Measurements from ENCODE around the gene TUBGCP5. TPM values are rescaled to one million over a fixed set of nuclear protein-coding genes. Genes with fewer than 3 reads are reported as not detected.
"Not testable (repeated sequence)": the region's sequence is repeated elsewhere in the genome, so short reads cannot be mapped to it uniquely, and the experiment has no call there.

Gene TUBGCP5
- total RNA-seq (10 to 100 TPM; 15.5 to 27.5 (median 19.5) TPM), polyA plus RNA-seq (1 to 10 TPM; 4.6 to 7.0 (median 6.9) TPM)
- long read RNA-seq, donor 1 = 0 reads
- long read RNA-seq, donor 2 = 0 reads

GRCh38 chr15:23039143-23039916 lies at the start of gene TUBGCP5:
Gene TUBGCP5, minus strand, starts transcription at chr15:23039569. Its CDS starts 26 bp downstream, at chr15:23039543.
- Histone ChIP-seq H3K27ac (peak within 1 kb of the TSS in 7 of 8 donors; percentile 45 to 87 (median 85)), H3K9me3 (no peaks in the 10 kb centered on the region), H3K36me3 (peaks cover 0 to 23% (median 5%) of the 10 kb centered on the region in 6 donors), H3K4me1 (peaks cover 0 to 38% (median 21%) of the 10 kb centered on the region in 6 donors), H3K27me3 (replicated peaks in 1 of 7) (no peaks in the 10 kb centered on the region), H3K4me3 (peak within 1 kb of the TSS; percentile 85 to 99 (median 96))
- intact Hi-C loops (cut with DNase I; ENCODE audit: low total_unique reads) = loop anchor here (5.0 to 10.0 kb wide), 2 partner anchors 55 to 202 kb away; partner anchors contain the start of genes CYFIP1 and NIPA2
- peak; percentile 98 for DNase-seq
- WGBS, 5 donors = 0 to 1% (median 1%) methylated on average over 30 to 92 of the region's 92 CpGs
- peak; percentile 51 to 88 (median 75) for TF ChIP-seq CTCF (IDR thresholded peaks at IDR 0.05 in 8 of 11, conservative IDR thresholded peaks at IDR 0.05 in 3 of 11)
- peak in 1 of 3 donors; percentile 73 for TF ChIP-seq POLR2A (IDR thresholded peaks at IDR 0.05)
- TF ChIP-seq POLR2AphosphoS5 (IDR thresholded peaks at IDR 0.05) = peak; percentile 95 to 97 (median 96)

GRCh38 chr15:23083115-23083514 lies 43.7 kb upstream of the TUBGCP5 start:
- Histone ChIP-seq H3K36me3 (no peaks in the 10 kb centered on the region), H3K4me3 (no peak overlapping the region), H3K27me3 (replicated peaks in 1 of 7) (no peaks in the 10 kb centered on the region), H3K9me3 (no peaks in the 10 kb centered on the region), H3K27ac (no peak overlapping the region), H3K4me1 (no peaks in the 10 kb centered on the region)
- TF ChIP-seq POLR2AphosphoS5 (IDR thresholded peaks at IDR 0.05) (no peak), CTCF (IDR thresholded peaks at IDR 0.05 in 8 of 11, conservative IDR thresholded peaks at IDR 0.05 in 3 of 11) (no peak), POLR2A (IDR thresholded peaks at IDR 0.05) (no peak)
- WGBS, 5 donors = 62 to 86% (median 84%) methylated on average over 1 of the region's 1 CpG
- intact Hi-C loops (cut with DNase I; ENCODE audit: low total_unique reads) = no loop called here
- DNase-seq = no peak

GRCh38 chr15:23081996-23082737 lies 42.8 kb upstream of the TUBGCP5 start:
- H3K4me3 ChIP-seq; DNase-seq; H3K27me3 ChIP-seq (replicated peaks in 1 of 7); intact Hi-C loops (cut with DNase I; ENCODE audit: low total_unique reads); H3K9me3 ChIP-seq; H3K36me3 ChIP-seq; H3K4me1 ChIP-seq; H3K27ac ChIP-seq: not testable (repeated sequence)
- WGBS, 5 donors = 72 to 85% (median 76%) methylated on average over 8 of the region's 8 CpGs

GRCh38 chr15:23081271-23081670 lies 41.9 kb upstream of the TUBGCP5 start:
- Histone ChIP-seq H3K27ac (no peak overlapping the region), H3K9me3 (no peaks in the 10 kb centered on the region), H3K4me1 (no peaks in the 10 kb centered on the region), H3K27me3 (replicated peaks in 1 of 7) (no peaks in the 10 kb centered on the region), H3K4me3 (no peak overlapping the region), H3K36me3 (no peaks in the 10 kb centered on the region)
- intact Hi-C loops (cut with DNase I; ENCODE audit: low total_unique reads) = no loop called here
- 66 to 75% (median 72%) methylated on average over 3 of the region's 3 CpGs for WGBS, 5 donors
- TF ChIP-seq POLR2A (IDR thresholded peaks at IDR 0.05) (no peak), POLR2AphosphoS5 (IDR thresholded peaks at IDR 0.05) (no peak)
- no peak for DNase-seq

GRCh38 chr15:23079766-23080165 lies 40.4 kb upstream of the TUBGCP5 start:
- TF ChIP-seq POLR2AphosphoS5 (IDR thresholded peaks at IDR 0.05) (no peak), POLR2A (IDR thresholded peaks at IDR 0.05) (no peak), CTCF (IDR thresholded peaks at IDR 0.05 in 8 of 11, conservative IDR thresholded peaks at IDR 0.05 in 3 of 11) (no peak)

More at GRCh38 chr15:23079766-23080165, 40.4 kb upstream of the TUBGCP5 start:
- H3K4me1 ChIP-seq = no peaks in the 10 kb centered on the region
- intact Hi-C loops (cut with DNase I; ENCODE audit: low total_unique reads) = no loop called here
- DNase-seq = no peak
- no peaks in the 10 kb centered on the region for H3K9me3 ChIP-seq
- 67 to 81% (median 69%) methylated on average over 7 of the region's 7 CpGs for WGBS, 5 donors
- no peaks in the 10 kb centered on the region for H3K27me3 ChIP-seq (replicated peaks in 1 of 7)
- H3K4me3 ChIP-seq = no peak overlapping the region
- no peaks in the 10 kb centered on the region for H3K36me3 ChIP-seq
- no peak overlapping the region for H3K27ac ChIP-seq

Measured in spleen (tissue), 13 donors.